ENCODE results near the gene CAMK2G.

DNA sequence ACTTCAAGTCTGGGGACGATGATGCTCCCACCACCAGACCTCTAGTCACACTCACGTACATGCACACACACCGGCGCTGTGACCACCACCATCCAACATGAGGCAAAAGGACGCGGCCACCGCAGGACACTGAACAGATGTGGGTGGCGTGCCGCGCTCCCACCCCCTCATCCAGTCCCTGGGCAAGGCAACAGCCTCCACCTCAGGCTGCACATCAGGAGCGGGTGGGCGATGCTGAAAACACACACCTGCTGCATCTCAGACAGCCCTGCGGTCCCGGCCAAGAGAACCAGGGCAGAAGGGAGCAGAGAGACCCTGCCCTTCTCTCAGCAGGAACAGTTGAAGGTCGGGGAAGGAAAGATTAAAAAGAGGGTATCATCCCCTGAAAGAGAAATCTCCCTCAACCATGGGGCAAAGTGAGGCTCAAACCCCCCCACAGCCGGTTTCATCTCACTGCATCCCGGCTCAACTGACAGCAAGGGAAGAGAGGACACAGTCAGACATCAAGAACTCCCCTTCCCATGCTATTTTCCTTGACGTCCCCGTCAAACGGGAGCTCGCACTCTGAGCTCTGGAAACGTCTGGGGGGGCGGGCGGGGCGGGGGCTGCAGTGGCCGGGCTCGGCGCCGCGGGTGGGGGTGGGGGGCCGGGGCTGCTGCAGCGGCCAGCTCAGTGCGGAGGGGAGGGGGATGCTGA is 1.1 kb downstream of the CAMK2G start:
- no peak for TF ChIP-seq POLR2A (IDR thresholded peaks at IDR 0.05)
- TF ChIP-seq, protein P1, sequence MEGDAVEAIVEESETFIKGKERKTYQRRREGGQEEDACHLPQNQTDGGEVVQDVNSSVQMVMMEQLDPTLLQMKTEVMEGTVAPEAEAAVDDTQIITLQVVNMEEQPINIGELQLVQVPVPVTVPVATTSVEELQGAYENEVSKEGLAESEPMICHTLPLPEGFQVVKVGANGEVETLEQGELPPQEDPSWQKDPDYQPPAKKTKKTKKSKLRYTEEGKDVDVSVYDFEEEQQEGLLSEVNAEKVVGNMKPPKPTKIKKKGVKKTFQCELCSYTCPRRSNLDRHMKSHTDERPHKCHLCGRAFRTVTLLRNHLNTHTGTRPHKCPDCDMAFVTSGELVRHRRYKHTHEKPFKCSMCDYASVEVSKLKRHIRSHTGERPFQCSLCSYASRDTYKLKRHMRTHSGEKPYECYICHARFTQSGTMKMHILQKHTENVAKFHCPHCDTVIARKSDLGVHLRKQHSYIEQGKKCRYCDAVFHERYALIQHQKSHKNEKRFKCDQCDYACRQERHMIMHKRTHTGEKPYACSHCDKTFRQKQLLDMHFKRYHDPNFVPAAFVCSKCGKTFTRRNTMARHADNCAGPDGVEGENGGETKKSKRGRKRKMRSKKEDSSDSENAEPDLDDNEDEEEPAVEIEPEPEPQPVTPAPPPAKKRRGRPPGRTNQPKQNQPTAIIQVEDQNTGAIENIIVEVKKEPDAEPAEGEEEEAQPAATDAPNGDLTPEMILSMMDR (IDR thresholded peaks at IDR 0.05), result no peak

Measured in right lobe of liver (tissue), 4 donors.